SK-N-SH (cell line): ENCODE results near the gene PSMB8. TPM values are rescaled to one million over a fixed set of nuclear protein-coding genes. Genes with fewer than 3 reads are reported as not detected.

Experiments
- CTCF ChIA-PET: fragments of 300-600, 350-600 bp; formaldehyde crosslinking; extraction: SDS; loops from one replicate; lab custom pipeline; 2021; lab: Yijun Ruan, JAX
- POLR2A ChIA-PET: fragments of 350-600 bp; sonication (Branson Sonifier 250); formaldehyde crosslinking; extraction: SDS; loops from one replicate; lab custom pipeline; 2020; ENCODE audit warnings: antibody characterized with exemption, inconsistent platforms; lab: Yijun Ruan, JAX
- DNase-seq: peaks from one replicate; pipeline ENCODE4 v3.0.0; 2012
- H2AFZ ChIP-seq: fragments of 200-600 bp; sonication (generic); 2 replicates; pipeline ENCODE4 v1.8.1; 2016; ENCODE audit warnings: antibody characterized with exemption, mild to moderate bottlenecking, low read depth
- H3F3A ChIP-seq: fragments of 200-600 bp; sonication (generic); replicated peaks from 2 replicates; pipeline ENCODE3; 2016; ENCODE audit warnings: antibody characterized with exemption, mild to moderate bottlenecking; ENCODE audit not compliant: insufficient read depth
- H3K27ac ChIP-seq, 2 experiments: fragments of 200-500 bp in 1 of 2; fragments of 200-600 bp in 1 of 2; sonication (Bioruptor generic) in 1 of 2; sonication (generic), shearing (Covaris generic) in 1 of 2; 2 replicates each; pipeline versions ENCODE4 v1.5.1 to v1.6.1; 2014 to 2016; ENCODE audit warnings: low read depth in 2 of 2, inconsistent platforms in 1 of 2, low read length in 1 of 2, mild to moderate bottlenecking in 1 of 2, mixed read lengths in 1 of 2
- H3K27me3 ChIP-seq: fragments of 200-600 bp; sonication (generic), shearing (Covaris generic); 2 replicates; pipeline ENCODE4 v1.6.1; 2016; ENCODE audit warnings: mixed run types; ENCODE audit not compliant: insufficient read depth
- H3K36me3 ChIP-seq, 2 experiments: fragments of 200-500 bp in 1 of 2; fragments of 200-600 bp in 1 of 2; sonication (Bioruptor generic) in 1 of 2; sonication (generic) in 1 of 2; replicated peaks in 1 of 2; 2 replicates each; pipeline versions ENCODE3 to v1.5.1; 2014 to 2016; ENCODE audit warnings: low read length in 1 of 2, mild to moderate bottlenecking in 1 of 2; ENCODE audit not compliant: insufficient read depth in 2 of 2, control insufficient read depth in 1 of 2
- H3K4me1 ChIP-seq, 2 experiments: fragments of 200-500 bp in 1 of 2; fragments of 200-600 bp in 1 of 2; sonication (Bioruptor generic) in 1 of 2; sonication (generic), shearing (Covaris generic) in 1 of 2; 2 replicates each; pipeline versions ENCODE4 v1.5.1 to v1.6.1; 2014 to 2016; ENCODE audit warnings: low read depth in 1 of 2, low read length in 1 of 2, mixed run types in 1 of 2; ENCODE audit not compliant: insufficient read depth in 2 of 2, control insufficient read depth in 1 of 2
- H3K4me2 ChIP-seq: fragments of 200-600 bp; sonication (generic), shearing (Covaris generic); 2 replicates; pipeline ENCODE4 v1.6.1; 2017; ENCODE audit warnings: mixed run types
- H3K4me3 ChIP-seq, 2 experiments: fragments of 200-500 bp in 1 of 2; fragments of 200-600 bp in 1 of 2; sonication (Bioruptor generic) in 1 of 2; sonication (generic), shearing (Covaris generic) in 1 of 2; 2 replicates each; pipeline versions ENCODE4 v1.5.1 to v1.8.1; 2014 to 2016; ENCODE audit warnings: low read depth in 2 of 2, inconsistent platforms in 1 of 2, low read length in 1 of 2, mild to moderate bottlenecking in 1 of 2, mixed read lengths in 1 of 2, moderate library complexity in 1 of 2
- H3K79me2 ChIP-seq: fragments of 200-600 bp; sonication (generic); 2 replicates; pipeline ENCODE4 v1.8.1; 2017; ENCODE audit warnings: mild to moderate bottlenecking; ENCODE audit not compliant: insufficient read depth
- H3K9ac ChIP-seq: fragments of 200-600 bp; sonication (generic); 2 replicates; pipeline ENCODE4 v1.6.1; 2017; ENCODE audit warnings: mixed run types
- H3K9me2 ChIP-seq: fragments of 200-600 bp; sonication (generic); 2 replicates; pipeline ENCODE4 v1.6.1; 2017; ENCODE audit warnings: mixed run types
- H3K9me3 ChIP-seq: fragments of 200-600 bp; sonication (generic); 2 replicates; pipeline ENCODE4 v1.6.1; 2017; ENCODE audit warnings: mixed run types, mild to moderate bottlenecking, moderate library complexity
- H4K20me1 ChIP-seq: fragments of 200-600 bp; sonication (generic); 2 replicates; pipeline ENCODE4 v1.6.1; 2017; ENCODE audit warnings: mild to moderate bottlenecking, mixed run types; ENCODE audit not compliant: insufficient read depth
- CTCF ChIP-seq: fragments of 200-600 bp; sonication (generic); IDR thresholded peaks from 2 replicates; pipeline ENCODE4 v1.6.1; 2017; ENCODE audit warnings: antibody characterized with exemption, mild to moderate bottlenecking, moderate library complexity
- ELF1 ChIP-seq: IDR thresholded peaks from 2 replicates; pipeline ENCODE4 v1.4.0; 2012
- EP300 ChIP-seq, 2 experiments: IDR thresholded peaks; 2 replicates each; pipeline versions ENCODE4 v1.4.0 to v1.6.1; 2012; ENCODE audit warnings: borderline replicate concordance in 1 of 2, low read depth in 1 of 2, low read length in 1 of 2
- FOXM1 ChIP-seq: IDR thresholded peaks from 2 replicates; pipeline ENCODE4 v1.4.0; 2012; ENCODE audit warnings: low read depth, mild to moderate bottlenecking
- GABPA ChIP-seq: IDR thresholded peaks from 2 replicates; pipeline ENCODE4 v1.4.0; 2012; ENCODE audit warnings: low read depth, mild to moderate bottlenecking
- GATA2 ChIP-seq: sonication (generic); formaldehyde crosslinking; IDR thresholded peaks from 2 replicates; pipeline ENCODE4 v1.5.0; 2020; ENCODE audit warnings: mild to moderate bottlenecking, missing genetic modification reagents
- MAX ChIP-seq: IDR thresholded peaks from 2 replicates; pipeline ENCODE4 v1.4.0; 2012; ENCODE audit warnings: low read depth
- NFIC ChIP-seq: IDR thresholded peaks from 2 replicates; pipeline ENCODE4 v1.4.0; 2012; ENCODE audit warnings: borderline replicate concordance
- NRF1 ChIP-seq: IDR thresholded peaks from 2 replicates; pipeline ENCODE4 v1.6.1; 2012; ENCODE audit warnings: low read depth, mild to moderate bottlenecking, low read length
- POLR2AphosphoS5 ChIP-seq: IDR thresholded peaks from 2 replicates; pipeline ENCODE4 v1.6.1; 2012; ENCODE audit warnings: low read depth, low read length
- RAD21 ChIP-seq: IDR thresholded peaks from 2 replicates; pipeline ENCODE4 v1.6.1; 2012; ENCODE audit warnings: mild to moderate bottlenecking, low read length
- RCOR1 ChIP-seq: fragments of 150-350 bp; IDR thresholded peaks from 2 replicates; pipeline ENCODE4 v1.6.1; 2017; ENCODE audit warnings: antibody characterized with exemption, low read length
- RXRA ChIP-seq: IDR thresholded peaks from 2 replicates; pipeline ENCODE4 v1.4.0; 2012; ENCODE audit warnings: low read depth, mild to moderate bottlenecking, borderline replicate concordance
- SIN3A ChIP-seq: IDR thresholded peaks from 2 replicates; pipeline ENCODE4 v1.6.1; 2012; ENCODE audit warnings: low read depth, mild to moderate bottlenecking, low read length, moderate library complexity, borderline replicate concordance
- SMC3 ChIP-seq: IDR thresholded peaks from 2 replicates; pipeline ENCODE4 v1.6.1; 2012; ENCODE audit warnings: low read depth, low read length, improper control_type of control experiment
- TCF12 ChIP-seq: IDR thresholded peaks from 2 replicates; pipeline ENCODE4 v1.4.0; 2012
- YY1 ChIP-seq: IDR thresholded peaks from 2 replicates; pipeline ENCODE4 v1.4.0; 2012; ENCODE audit warnings: low read depth, mild to moderate bottlenecking
- WGBS: methylation state at CpG from one replicate; pipeline ENCODE4 v1.1.6; 2017; ENCODE audit warnings: low lambda C conversion rate; 5-methylcytosine and 5-hydroxymethylcytosine counted together
- polyA plus RNA-seq, 3 experiments: library from polyadenylated mRNA; depleted of rRNA; stranded (reverse); fragments of >200 nt; gene quantifications; 2 replicates each; pipeline ENCODE4 v1.2.3, GENCODE V29; 2012
- TF ChIP-seq, protein P1 (sequence below): IDR thresholded peaks from 2 replicates; pipeline ENCODE4; 2012
- TF ChIP-seq, protein P2 (sequence below): fragments of 150-350 bp; IDR thresholded peaks from 2 replicates; pipeline ENCODE4 v1.6.1; 2016; ENCODE audit warnings: mild to moderate bottlenecking, low read depth, low read length
- TF ChIP-seq, protein P3 (sequence below): fragments of 150-350 bp; IDR thresholded peaks from 2 replicates; pipeline ENCODE4 v1.6.1; 2017; ENCODE audit warnings: antibody characterized with exemption, low read length, low read depth, borderline replicate concordance

The PSMB8 gene
- polyA plus RNA-seq, 1 of the 3 experiments (the other 2 are of a cell fraction) = 52.8 TPM

DNA sequence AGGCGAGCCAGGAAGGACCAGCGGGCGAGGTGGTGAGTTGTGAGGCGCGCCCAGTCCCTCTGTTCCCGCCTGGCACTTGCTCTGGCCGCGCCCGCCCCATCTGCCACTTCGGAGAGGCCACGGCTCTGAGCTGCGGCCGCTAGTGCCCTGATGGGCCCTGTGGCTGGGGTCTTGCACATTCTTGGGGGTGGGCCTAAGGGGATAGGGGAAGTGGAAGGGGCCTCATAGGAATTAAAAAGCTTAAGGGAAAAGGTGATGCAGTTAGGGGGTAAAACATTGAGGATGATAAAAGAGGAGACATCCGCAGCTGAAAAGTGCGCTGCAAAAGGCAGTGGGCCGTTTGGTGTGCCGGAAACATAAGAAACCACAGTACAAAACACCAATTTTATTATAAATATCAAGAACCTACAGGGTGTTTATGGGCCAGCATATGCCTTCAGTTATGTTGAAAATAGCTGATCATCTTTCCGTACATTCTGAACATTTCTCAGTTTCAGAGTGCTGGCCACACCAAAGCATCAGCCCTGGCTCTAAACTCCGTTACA, 1.1 kb upstream of the PSMB8 start:
- H3K4me1 ChIP-seq = peaks cover 0 to 13% of the 10 kb centered on the region in 2 experiments; a peak in 1 of 4 replicates
- no peak overlapping the region; a peak in 1 of 4 replicates for H3K27ac ChIP-seq
- no peak for DNase-seq
- 51% methylated on average over 17 of the region's 19 CpGs for WGBS
- peak overlapping the region; percentile 71 to 72 for H3K4me3 ChIP-seq
- ChIA-PET POLR2A (interaction anchor here (1.4 kb wide), 1 partner anchor 127 kb away, joined by 8 read pairs; no protein-coding TSS in a partner anchor), CTCF (interaction anchor here (0.8 to 5.2 kb wide), 13 partner anchors 10 to 139 kb away, joined by 3 to 31 read pairs (median 4); partner anchors contain the start of genes PSMB9 and TAP1)
- peaks cover 5 to 28% of the 10 kb centered on the region in 2 experiments for H3K36me3 ChIP-seq
- H3K4me2 ChIP-seq = peak overlapping the region; percentile 84
- no peaks in the 10 kb centered on the region for H3K79me2 ChIP-seq
- H3K9me3 ChIP-seq = no peaks in the 10 kb centered on the region
- H3K9ac ChIP-seq = no peak overlapping the region
- H3K27me3 ChIP-seq = no peaks in the 10 kb centered on the region
- H3K9me2 ChIP-seq = no peaks in the 10 kb centered on the region
- TF ChIP-seq MAX (no peak), GABPA (0 out of 2 replicates have a peak, but pooled peaks have one; percentile 13)
- no peak overlapping the region for H2AFZ ChIP-seq
- H4K20me1 ChIP-seq = no peaks in the 10 kb centered on the region
- no peaks in the 10 kb centered on the region for H3F3A ChIP-seq

- H3K79me2 ChIP-seq = no peaks in the 10 kb centered on the region
- H2AFZ ChIP-seq = peak overlapping the region; percentile 94
- TF ChIP-seq SIN3A = no peak
- TF ChIP-seq, protein P1, sequence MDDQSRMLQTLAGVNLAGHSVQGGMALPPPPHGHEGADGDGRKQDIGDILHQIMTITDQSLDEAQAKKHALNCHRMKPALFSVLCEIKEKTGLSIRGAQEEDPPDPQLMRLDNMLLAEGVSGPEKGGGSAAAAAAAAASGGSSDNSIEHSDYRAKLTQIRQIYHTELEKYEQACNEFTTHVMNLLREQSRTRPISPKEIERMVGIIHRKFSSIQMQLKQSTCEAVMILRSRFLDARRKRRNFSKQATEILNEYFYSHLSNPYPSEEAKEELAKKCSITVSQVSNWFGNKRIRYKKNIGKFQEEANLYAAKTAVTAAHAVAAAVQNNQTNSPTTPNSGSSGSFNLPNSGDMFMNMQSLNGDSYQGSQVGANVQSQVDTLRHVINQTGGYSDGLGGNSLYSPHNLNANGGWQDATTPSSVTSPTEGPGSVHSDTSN = no peak
- TF ChIP-seq CTCF = no peak
- TF ChIP-seq YY1 = no peak
- no peak for TF ChIP-seq ELF1
- TF ChIP-seq RAD21 = no peak
- no peak for TF ChIP-seq EP300 (IDR thresholded peaks at IDR 0.05; ENCODE audit: borderline replicate concordance in 1 of 2, low read depth in 1 of 2, low read length in 1 of 2)
- TF ChIP-seq POLR2AphosphoS5 = no peak
- TF ChIP-seq MAX = no peak
- TF ChIP-seq RCOR1 = no peak
- no peak for TF ChIP-seq GATA2
- TF ChIP-seq, protein P2, sequence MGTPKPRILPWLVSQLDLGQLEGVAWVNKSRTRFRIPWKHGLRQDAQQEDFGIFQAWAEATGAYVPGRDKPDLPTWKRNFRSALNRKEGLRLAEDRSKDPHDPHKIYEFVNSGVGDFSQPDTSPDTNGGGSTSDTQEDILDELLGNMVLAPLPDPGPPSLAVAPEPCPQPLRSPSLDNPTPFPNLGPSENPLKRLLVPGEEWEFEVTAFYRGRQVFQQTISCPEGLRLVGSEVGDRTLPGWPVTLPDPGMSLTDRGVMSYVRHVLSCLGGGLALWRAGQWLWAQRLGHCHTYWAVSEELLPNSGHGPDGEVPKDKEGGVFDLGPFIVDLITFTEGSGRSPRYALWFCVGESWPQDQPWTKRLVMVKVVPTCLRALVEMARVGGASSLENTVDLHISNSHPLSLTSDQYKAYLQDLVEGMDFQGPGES = no peak
- TF ChIP-seq NFIC = no peak
- TF ChIP-seq, protein P3, sequence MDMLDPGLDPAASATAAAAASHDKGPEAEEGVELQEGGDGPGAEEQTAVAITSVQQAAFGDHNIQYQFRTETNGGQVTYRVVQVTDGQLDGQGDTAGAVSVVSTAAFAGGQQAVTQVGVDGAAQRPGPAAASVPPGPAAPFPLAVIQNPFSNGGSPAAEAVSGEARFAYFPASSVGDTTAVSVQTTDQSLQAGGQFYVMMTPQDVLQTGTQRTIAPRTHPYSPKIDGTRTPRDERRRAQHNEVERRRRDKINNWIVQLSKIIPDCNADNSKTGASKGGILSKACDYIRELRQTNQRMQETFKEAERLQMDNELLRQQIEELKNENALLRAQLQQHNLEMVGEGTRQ = no peak
- no peak for TF ChIP-seq FOXM1
- no peak for TF ChIP-seq TCF12
- no peak for TF ChIP-seq RXRA
- no peak for TF ChIP-seq NRF1
- no peak for TF ChIP-seq SMC3
- no peaks in the 10 kb centered on the region for H3K9me3 ChIP-seq
- peaks cover 5 to 27% of the 10 kb centered on the region in 2 experiments for H3K36me3 ChIP-seq
- H4K20me1 ChIP-seq = no peaks in the 10 kb centered on the region
- ChIA-PET POLR2A (no interaction called here), CTCF (interaction anchor here (3.4 to 5.2 kb wide), 3 partner anchors 12 to 141 kb away, joined by 10 to 31 read pairs (median 29); partner anchors contain the start of genes PSMB9 and TAP1)
- 33% methylated on average over 28 of the region's 28 CpGs for WGBS
- peak overlapping the region in 1 of 2 experiments; percentile 57; a peak in 3 of 4 replicates for H3K27ac ChIP-seq
- peak overlapping the region; percentile 70 for H3K9ac ChIP-seq
- H3K9me2 ChIP-seq = no peaks in the 10 kb centered on the region
- peaks cover 8% of the 10 kb centered on the region for H3F3A ChIP-seq
- H3K4me3 ChIP-seq = peak overlapping the region; percentile 71 to 72
- peak overlapping the region; percentile 84 for H3K4me2 ChIP-seq
- no peaks in the 10 kb centered on the region for H3K27me3 ChIP-seq
- peaks cover 0 to 13% of the 10 kb centered on the region in 2 experiments; a peak in 1 of 4 replicates for H3K4me1 ChIP-seq
- no peak for DNase-seq
These were observed 392 bp downstream of the PSMB8 start for GRCh38 chr6:32843331-32843978.
